D721Med (cell line): ENCODE measurements around the gene CRISP1.
A peak's percentile ranks its signal among the peaks of the same experiment; 100 is the strongest.

Experiments used
- DNase-seq: peaks from one replicate; pipeline ENCODE4 v3.0.0; 2011; ENCODE audit warnings: low spot score; ENCODE audit not compliant: insufficient read length
- FAIRE-seq: peaks from 2 replicates; lab custom pipeline; 2011; peaks lifted over from hg19 to GRCh38; lab: Jason Lieb, UNC
- CTCF ChIP-seq: IDR thresholded peaks from 2 replicates; pipeline ENCODE4 v1.5.1; 2012; ENCODE audit warnings: mild to moderate bottlenecking, control low read depth; ENCODE audit not compliant: insufficient read depth; ENCODE audit errors: missing control alignments

Gene CRISP1

GRCh38 chr6:49866485-49866943 lies at the start of gene CRISP1:
Gene CRISP1, minus strand, starts transcription at chr6:49866535. Its CDS starts 9,135 bp downstream, at chr6:49857400.
- FAIRE-seq (no peak), DNase-seq (no peak)
- no peak for TF ChIP-seq CTCF

- DNase-seq (no peak), FAIRE-seq (no peak)
- no peak for TF ChIP-seq CTCF
These were observed 48.7 kb upstream of the CRISP1 start for GRCh38 chr6:49915035-49915434.

- DNase-seq, result no peak
- TF ChIP-seq CTCF, result no peak
- FAIRE-seq, result no peak
These were observed 47.5 kb upstream of the CRISP1 start for GRCh38 chr6:49913636-49914375.

- DNase-seq (no peak), FAIRE-seq (no peak)
- no peak for TF ChIP-seq CTCF
These were observed 45.9 kb upstream of the CRISP1 start for GRCh38 chr6:49912196-49912595.

- FAIRE-seq, result no peak
- TF ChIP-seq CTCF, result no peak
- no peak for DNase-seq
These were observed 44.9 kb upstream of the CRISP1 start for GRCh38 chr6:49911252-49911651.

- no peak for TF ChIP-seq CTCF
- peak; percentile 25 for FAIRE-seq
These were observed 43.2 kb upstream of the CRISP1 start for GRCh38 chr6:49909563-49909962.

GRCh38 chr6:49906526-49906925 lies 40.2 kb upstream of the CRISP1 start:
- no peak for TF ChIP-seq CTCF

More at GRCh38 chr6:49909563-49909962, 43.2 kb upstream of the CRISP1 start:
- DNase-seq, result no peak

More at GRCh38 chr6:49906526-49906925, 40.2 kb upstream of the CRISP1 start:
- FAIRE-seq (peak; percentile 82), DNase-seq (no peak)
